ENCODE results near the gene RHOB. TPM values are rescaled to one million over a fixed set of nuclear protein-coding genes. Genes with fewer than 3 reads are reported as not detected.
A peak's percentile ranks its signal among the peaks of the same experiment; 100 is the strongest.

The RHOB gene
- total RNA-seq, 1 experiment from 2014 or later, result 399 TPM

DNA sequence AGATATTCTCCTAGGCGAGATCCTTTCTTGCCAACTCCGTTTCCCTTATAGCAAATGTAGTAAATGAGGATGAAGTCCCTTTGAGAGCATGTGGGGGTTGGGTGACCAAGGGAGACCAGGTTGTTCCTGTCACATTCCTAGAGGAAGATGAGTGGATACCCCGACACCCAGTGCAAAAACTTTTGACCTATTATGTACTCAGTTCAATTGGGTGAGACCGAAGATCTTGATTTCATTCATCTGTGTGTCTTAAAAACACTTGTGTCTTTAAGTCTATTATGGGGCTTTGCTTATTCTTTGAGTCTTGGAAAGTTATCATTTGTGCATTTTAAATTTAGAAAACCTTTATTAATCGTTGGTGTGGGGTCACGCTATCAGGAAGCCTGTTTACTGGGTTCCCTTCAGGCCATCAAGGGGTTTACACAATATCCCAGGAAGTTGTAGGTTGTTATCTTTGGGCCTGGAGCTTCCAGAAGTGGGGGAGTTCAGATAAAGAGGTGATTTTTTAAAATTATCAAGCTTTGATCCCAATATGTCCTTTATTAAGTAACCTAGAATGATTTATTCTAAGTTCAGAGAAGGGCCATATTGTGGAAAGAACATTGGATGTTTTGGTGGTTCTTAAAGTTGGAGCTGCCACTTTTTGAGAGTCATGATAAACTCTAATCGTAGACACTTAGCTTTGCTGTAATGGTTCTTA, 2.8 kb downstream of the RHOB start:
- Histone ChIP-seq H3K4me1 (replicated peaks) (peaks cover 37% of the 10 kb centered on the region), H3K27ac (0 out of 2 replicates have a peak overlapping the region, but pooled peaks have one; percentile 1), H3K36me3 (peaks cover 28% of the 10 kb centered on the region), H3K27me3 (replicated peaks) (peaks cover 6% of the 10 kb centered on the region; the same call in 1 of the 2 replicates), H3K9me3 (replicated peaks) (no peaks in the 10 kb centered on the region), H3K4me3 (peak overlapping the region; percentile 67)
- peak in 1 of 2 experiments; percentile 62 for DNase-seq (ENCODE audit: low read depth in 1 of 2, low spot score in 2 of 2)

DNA sequence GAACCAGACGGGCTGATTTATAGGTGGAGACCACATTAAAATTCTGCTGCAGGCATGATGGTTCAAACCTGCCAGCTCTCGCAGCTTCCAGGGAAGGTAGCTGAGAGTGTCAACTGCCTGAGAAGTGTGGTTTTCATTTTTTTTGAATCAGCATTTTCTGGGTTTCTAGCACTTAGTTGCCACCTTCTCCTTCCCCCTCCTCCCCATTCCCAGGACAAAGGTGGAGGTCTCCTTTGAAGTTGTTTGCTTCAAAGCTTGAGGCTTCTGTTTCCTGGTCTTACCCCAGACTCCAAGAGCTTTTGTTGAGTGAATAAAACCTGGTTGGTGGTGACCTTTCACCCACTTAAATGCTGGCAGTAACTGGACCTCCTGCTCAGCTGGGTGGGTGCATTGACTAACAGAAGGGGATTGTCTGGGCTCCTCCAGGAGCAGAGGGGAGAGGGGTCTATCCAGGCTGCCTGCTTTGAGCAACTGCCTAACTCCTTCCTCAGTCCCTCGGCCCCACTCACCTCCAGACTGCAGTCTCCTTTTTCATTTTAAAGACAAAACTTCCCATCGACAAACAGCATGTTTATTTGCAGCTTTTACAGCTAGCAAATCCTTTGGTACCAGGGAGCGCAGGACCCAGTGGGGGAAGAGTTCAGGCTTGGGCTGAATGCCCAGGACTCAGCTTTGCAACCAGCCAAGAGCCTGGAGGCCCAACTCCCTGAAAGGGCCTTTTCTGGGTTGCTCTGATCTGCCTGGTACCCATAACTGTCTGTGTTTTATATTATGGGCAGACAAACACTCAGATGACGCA, 3.5 kb downstream of the RHOB start:
- Histone ChIP-seq H3K4me1 (replicated peaks) (peaks cover 38% of the 10 kb centered on the region), H3K27me3 (replicated peaks) (peaks cover 6% of the 10 kb centered on the region; the same call in 1 of the 2 replicates), H3K36me3 (peaks cover 28% of the 10 kb centered on the region), H3K27ac (0 out of 2 replicates have a peak overlapping the region, but pooled peaks have one; percentile 1), H3K4me3 (peak overlapping the region; percentile 1; the same call in 1 of the 2 replicates), H3K9me3 (replicated peaks) (no peaks in the 10 kb centered on the region)
- DNase-seq (ENCODE audit: low read depth in 1 of 2, low spot score in 2 of 2), result peak in 1 of 2 experiments; percentile 65

DNA sequence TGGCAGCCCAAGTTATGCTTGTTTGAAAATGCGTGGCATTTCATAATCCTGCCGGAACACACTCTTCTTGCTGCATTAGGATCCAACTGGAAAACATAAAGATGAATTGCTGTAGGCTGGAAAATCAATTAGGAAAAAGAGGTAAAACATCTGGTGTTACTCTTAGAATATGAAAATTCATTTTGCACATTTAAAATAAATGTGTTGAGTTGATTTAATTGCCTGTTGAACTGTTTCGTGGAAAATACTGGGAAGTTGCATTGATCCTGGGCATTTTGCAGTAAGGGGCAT, 4.1 kb downstream of the RHOB start:
- peaks cover 6% of the 10 kb centered on the region; the same call in 1 of the 2 replicates for H3K27me3 ChIP-seq (replicated peaks)
- H3K4me3 ChIP-seq, result no peak overlapping the region
- H3K27ac ChIP-seq, result no peak overlapping the region
- H3K4me1 ChIP-seq (replicated peaks), result peaks cover 43% of the 10 kb centered on the region
- H3K36me3 ChIP-seq, result peaks cover 28% of the 10 kb centered on the region
- no peaks in the 10 kb centered on the region for H3K9me3 ChIP-seq (replicated peaks)
- DNase-seq (ENCODE audit: low read depth in 1 of 2, low spot score in 2 of 2), result no peak

DNA sequence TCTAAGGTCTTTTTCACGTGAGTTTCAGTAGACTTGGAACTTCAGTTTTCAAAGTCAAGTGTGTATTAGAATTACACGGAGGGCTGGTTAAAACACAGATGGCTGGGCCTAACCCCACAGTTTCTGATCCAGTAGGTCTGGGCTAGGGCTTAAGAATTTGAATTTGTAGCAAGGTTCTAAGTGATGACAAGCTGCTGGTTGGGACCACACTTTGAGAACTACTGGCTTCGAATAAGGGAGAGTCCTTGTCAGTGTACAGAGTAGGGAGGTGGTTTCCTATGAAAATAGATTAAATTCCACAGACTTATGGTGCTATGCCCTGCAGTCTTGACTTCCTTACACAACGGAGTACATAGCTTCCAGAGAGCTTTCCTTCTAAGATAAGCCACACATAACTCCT, 4.5 kb downstream of the RHOB start:
- peak in 1 of 2 experiments; percentile 18 for DNase-seq (ENCODE audit: low read depth in 1 of 2, low spot score in 2 of 2)
- Histone ChIP-seq H3K36me3 (peaks cover 28% of the 10 kb centered on the region), H3K27me3 (replicated peaks) (peaks cover 6% of the 10 kb centered on the region; the same call in 1 of the 2 replicates), H3K4me1 (replicated peaks) (peaks cover 44% of the 10 kb centered on the region), H3K27ac (no peak overlapping the region), H3K9me3 (replicated peaks) (no peaks in the 10 kb centered on the region), H3K4me3 (no peak overlapping the region)

DNA sequence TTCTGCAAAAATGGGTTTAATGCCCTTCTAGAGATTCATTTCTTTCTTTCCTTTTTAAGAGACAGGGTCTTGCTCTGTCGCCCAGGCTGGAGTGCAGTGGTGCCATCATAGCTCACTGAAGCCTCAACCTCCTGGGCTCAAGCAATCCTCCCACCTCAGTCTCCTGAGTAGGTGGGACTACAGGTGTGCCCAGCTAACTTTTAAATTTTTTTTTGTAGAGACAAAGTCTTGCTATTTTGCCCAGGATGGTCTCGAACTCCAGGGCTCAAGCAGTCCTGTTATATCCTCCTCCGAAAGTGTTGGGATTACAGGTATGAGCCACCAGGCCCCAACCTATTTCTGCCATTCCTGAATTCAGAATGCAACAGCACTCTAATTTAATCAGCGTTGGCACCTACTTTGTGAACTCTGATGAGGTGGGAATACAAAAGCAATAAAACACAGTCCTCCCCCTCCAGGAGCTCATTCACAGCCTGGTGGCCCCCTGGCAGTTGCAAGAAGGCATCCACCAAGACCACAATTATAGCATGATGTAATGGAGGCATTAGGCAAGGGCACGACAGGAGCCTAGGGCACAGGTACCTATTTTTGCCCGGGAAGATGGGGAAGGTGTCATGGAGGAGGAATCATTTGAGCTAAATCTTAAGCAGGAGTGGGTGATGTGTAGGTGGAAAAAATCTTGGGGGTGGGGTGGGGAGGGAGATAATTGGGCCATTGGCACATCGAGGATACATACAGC, 5.1 kb downstream of the RHOB start:
- H3K4me3 ChIP-seq, result no peak overlapping the region
- H3K27me3 ChIP-seq (replicated peaks), result peaks cover 6% of the 10 kb centered on the region; the same call in 1 of the 2 replicates
- DNase-seq (ENCODE audit: low read depth in 1 of 2, low spot score in 2 of 2), result no peak
- no peak overlapping the region for H3K27ac ChIP-seq
- no peaks in the 10 kb centered on the region for H3K9me3 ChIP-seq (replicated peaks)
- peaks cover 28% of the 10 kb centered on the region for H3K36me3 ChIP-seq
- peaks cover 48% of the 10 kb centered on the region for H3K4me1 ChIP-seq (replicated peaks)

DNA sequence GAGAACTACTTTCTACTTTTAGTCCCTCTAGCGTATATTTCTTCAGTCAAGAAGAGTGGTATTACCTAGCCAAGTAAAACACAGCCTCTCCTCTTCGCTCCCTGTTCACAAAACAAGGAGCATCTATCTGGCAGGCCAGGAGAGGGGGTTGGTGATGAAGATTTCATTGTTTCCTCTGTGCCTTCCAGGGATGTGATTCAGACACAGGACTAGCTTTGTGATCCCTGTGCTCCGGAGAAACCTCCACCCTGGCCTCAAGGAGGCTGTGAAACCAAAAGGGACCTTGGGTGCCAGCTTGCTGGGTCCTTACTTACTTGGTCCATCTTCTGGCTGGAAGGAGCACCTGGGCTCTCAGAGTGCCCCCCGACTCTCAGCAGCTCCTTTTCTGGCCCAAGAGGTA, 5.7 kb downstream of the RHOB start:
- Histone ChIP-seq H3K4me1 (replicated peaks) (peaks cover 54% of the 10 kb centered on the region), H3K9me3 (replicated peaks) (no peaks in the 10 kb centered on the region), H3K27ac (no peak overlapping the region), H3K36me3 (peaks cover 22% of the 10 kb centered on the region), H3K4me3 (no peak overlapping the region), H3K27me3 (replicated peaks) (peaks cover 6% of the 10 kb centered on the region; the same call in 1 of the 2 replicates)
- DNase-seq (ENCODE audit: low read depth in 1 of 2, low spot score in 2 of 2), result peak in 1 of 2 experiments; percentile 42

DNA sequence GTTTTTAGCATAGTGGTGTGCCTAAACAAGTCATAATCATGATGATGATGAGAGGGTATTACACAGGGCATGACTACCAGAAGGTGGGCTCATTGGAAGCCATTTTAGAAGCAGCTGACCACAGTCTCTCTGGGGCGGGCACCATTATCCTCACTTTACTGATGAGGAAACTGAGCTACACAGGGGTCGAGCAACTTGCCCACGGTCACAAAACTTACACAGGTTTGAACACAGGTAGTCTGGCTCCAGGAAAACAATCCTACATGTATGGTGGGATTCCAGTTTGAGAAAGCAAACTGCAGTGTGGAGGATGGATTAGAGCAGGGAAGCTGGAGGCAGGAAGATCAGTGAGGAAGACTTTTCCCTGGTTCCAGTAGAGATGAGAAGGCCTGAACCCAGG, 6.2 kb downstream of the RHOB start:
- Histone ChIP-seq H3K4me3 (no peak overlapping the region), H3K27me3 (replicated peaks) (peaks cover 6% of the 10 kb centered on the region; the same call in 1 of the 2 replicates), H3K9me3 (replicated peaks) (no peaks in the 10 kb centered on the region), H3K36me3 (peaks cover 17% of the 10 kb centered on the region), H3K4me1 (replicated peaks) (peaks cover 56% of the 10 kb centered on the region), H3K27ac (no peak overlapping the region)
- DNase-seq (ENCODE audit: low read depth in 1 of 2, low spot score in 2 of 2), result no peak

DNA sequence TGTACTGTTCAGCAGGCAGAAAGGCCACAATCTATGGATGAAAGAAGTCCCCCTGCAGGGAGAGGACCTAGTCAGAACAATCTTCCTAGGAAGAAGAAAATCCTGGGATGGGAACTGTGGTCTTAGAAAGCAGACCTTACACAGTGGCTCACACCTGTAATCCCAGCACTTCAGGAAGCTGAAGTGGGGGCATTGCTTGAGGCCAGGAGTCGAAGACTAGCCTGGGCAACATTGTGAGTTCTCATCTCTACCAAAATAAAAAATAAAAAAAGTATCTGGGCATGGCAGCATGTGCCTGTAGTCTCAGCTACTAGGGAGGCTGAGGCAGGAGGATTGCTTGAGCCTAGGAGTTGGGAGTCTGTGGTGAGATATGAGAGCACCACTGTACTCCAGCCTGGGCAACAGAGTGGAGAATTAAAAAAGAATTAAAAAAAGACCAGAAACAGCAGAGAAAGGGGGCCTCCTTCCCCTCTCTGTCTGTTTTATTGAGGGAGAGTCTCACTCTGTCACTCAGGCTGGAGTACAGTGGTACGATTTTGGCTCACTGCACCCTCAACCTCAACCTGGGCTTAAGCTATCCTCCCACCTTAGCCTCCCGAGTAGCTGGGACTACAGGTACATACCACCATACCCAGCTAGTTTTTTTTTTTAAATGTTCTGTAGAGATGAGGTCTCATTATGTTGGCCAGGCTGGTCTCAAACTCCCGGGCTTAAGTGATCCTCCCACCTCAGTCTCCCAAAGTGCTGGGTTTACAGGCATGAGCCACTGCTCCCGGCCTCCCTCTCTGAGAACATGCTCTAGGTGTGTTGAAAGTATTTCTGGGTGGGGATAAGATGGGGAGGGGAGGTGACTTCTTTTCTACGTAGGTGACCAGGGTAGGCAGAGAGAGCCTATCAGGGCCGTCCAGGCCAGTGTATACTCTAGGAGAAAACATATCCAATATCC, 7.4 kb downstream of the RHOB start:
- Histone ChIP-seq H3K9me3 (replicated peaks) (no peaks in the 10 kb centered on the region), H3K4me1 (replicated peaks) (peaks cover 61% of the 10 kb centered on the region)
- no peak for DNase-seq (ENCODE audit: low read depth in 1 of 2, low spot score in 2 of 2)

DNA sequence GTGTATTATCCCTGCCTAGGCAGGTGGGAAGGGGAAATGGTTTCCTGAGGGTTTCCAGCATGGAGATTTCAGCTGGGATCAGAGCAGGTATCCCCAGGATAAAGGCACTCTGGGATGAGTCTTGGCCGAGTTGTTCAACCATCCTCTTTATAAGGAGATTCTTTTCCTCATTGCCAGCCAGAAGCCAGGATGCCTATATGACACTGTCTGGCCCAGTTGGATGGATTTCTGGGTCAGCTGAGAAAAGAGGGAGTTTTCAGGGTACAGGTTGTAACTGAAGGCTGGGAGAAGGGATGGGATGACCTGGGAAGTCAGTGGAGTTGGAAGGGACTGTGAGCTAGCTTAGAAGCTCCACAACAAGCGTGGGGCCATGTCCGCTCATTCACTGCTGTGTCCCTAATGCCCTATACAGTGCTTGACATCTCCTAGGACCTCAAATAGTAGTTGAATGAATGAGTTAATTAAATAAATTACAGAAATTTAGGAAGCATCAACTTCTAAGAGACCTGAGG, 8.3 kb downstream of the RHOB start:
- Histone ChIP-seq H3K9me3 (replicated peaks) (no peaks in the 10 kb centered on the region), H3K4me1 (replicated peaks) (peaks cover 52% of the 10 kb centered on the region), H3K36me3 (no peaks in the 10 kb centered on the region), H3K27ac (peak overlapping the region; percentile 27; the same call in 1 of the 2 replicates), H3K27me3 (replicated peaks) (peaks cover under 1% of the 10 kb centered on the region; the same call in 1 of the 2 replicates), H3K4me3 (no peak overlapping the region)
- DNase-seq (ENCODE audit: low read depth in 1 of 2, low spot score in 2 of 2), result no peak

More for the DNA sequence above, 7.4 kb downstream of the RHOB start:
- Histone ChIP-seq H3K4me3 (no peak overlapping the region), H3K27ac (no peak overlapping the region), H3K36me3 (peaks cover 5% of the 10 kb centered on the region; the same call in 1 of the 2 replicates), H3K27me3 (replicated peaks) (peaks cover 6% of the 10 kb centered on the region; the same call in 1 of the 2 replicates)

DNA sequence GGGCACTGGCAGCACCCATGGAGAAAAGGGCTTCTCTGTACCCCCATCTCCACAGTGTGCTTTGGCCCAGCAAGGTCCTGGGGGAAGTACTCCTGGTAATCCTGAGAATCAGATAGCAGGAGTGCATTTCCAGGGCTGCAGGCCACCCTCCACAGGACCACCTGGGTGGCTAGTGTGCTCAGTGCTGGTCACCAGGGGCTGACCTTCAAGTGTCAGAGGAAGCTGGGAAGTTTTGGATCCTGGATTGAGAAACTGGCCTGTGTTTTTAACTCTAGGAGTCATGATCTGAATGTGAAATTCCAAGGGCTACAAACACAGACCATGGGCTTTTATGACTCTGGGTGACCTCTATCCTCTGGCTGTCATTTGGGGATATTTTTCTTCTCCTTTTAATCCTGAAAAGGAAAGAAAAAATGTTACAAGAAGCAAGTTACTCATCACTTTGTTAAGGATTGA, 9.3 kb downstream of the RHOB start:
- peak in 1 of 2 experiments; percentile 49 for DNase-seq (ENCODE audit: low read depth in 1 of 2, low spot score in 2 of 2)
- Histone ChIP-seq H3K36me3 (no peaks in the 10 kb centered on the region), H3K4me3 (no peak overlapping the region), H3K9me3 (replicated peaks) (no peaks in the 10 kb centered on the region), H3K27me3 (replicated peaks) (no peaks in the 10 kb centered on the region), H3K27ac (peak overlapping the region; percentile 27; the same call in 1 of the 2 replicates), H3K4me1 (replicated peaks) (peaks cover 42% of the 10 kb centered on the region)

DNA sequence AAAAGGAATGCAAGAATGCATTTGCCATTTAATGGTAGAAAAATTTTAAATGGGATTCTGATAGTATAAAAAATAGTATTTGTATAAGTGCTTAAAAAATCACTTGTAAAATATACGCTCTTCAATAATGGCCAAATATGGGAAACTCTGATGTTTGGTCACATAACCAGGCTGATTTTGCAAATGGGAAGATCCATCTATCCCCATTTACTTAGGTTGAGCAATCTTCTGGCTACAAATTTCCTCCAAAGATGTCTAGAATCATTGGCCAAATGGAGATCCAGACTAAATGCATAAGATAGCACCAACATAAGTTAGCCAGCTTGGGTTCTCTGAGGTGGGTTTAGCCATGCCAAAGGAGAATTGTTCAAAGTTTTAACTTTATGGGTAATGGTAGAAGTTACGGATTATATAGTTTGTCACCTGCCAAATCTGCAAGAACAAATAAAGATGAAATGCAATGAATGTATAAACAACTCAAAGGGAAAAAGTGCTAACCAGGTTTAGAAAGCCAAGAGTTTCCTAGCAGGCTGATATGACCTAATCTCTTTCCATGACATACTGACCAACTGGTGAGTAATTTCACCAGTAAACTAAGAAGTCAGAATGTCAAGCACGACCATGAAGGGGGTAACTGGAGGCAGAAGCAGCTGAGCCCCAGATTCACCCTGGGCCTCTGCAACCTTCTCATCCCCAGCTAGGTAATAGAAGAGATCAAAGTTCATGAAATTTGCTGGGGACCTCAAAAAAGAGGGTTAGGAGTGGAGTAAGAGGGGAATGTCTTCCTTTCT, 10.0 kb downstream of the RHOB start:
- peak in 1 of 2 experiments; percentile 31 for DNase-seq (ENCODE audit: low read depth in 1 of 2, low spot score in 2 of 2)
- Histone ChIP-seq H3K4me3 (no peak overlapping the region), H3K4me1 (replicated peaks) (peaks cover 39% of the 10 kb centered on the region), H3K27ac (peak overlapping the region; percentile 27; the same call in 1 of the 2 replicates), H3K27me3 (replicated peaks) (no peaks in the 10 kb centered on the region), H3K36me3 (no peaks in the 10 kb centered on the region), H3K9me3 (replicated peaks) (no peaks in the 10 kb centered on the region)
